HEK293 (cell line): ENCODE data around the gene ARGLU1.

ENCODE experiments used
- CTCF ChIA-PET: fragments of 350-600 bp; formaldehyde crosslinking; extraction: SDS; loops from one replicate; lab custom pipeline; 2021; ENCODE audit warnings: antibody characterized with exemption; lab: Yijun Ruan, JAX
- POLR2A ChIA-PET: fragments of 300-600 bp; formaldehyde crosslinking; extraction: SDS; loops from one replicate; lab custom pipeline; 2020; ENCODE audit warnings: antibody characterized with exemption, inconsistent platforms; lab: Yijun Ruan, JAX
- H3K27ac ChIP-seq: fragments of 200-500 bp; sonication (Bioruptor generic); 2 replicates; pipeline ENCODE4 v1.5.1; 2014; ENCODE audit warnings: low read depth, low read length, control low read depth, inconsistent platforms; ENCODE audit errors: extremely low read depth
- H3K36me3 ChIP-seq, 2 experiments: fragments of 200-500 bp in 1 of 2; sonication (Bioruptor generic) in 1 of 2; 1 replicate in 1 of 2; 2 replicates in 1 of 2; pipeline ENCODE4 v1.5.1; 2014 to 2017; ENCODE audit warnings: inconsistent platforms in 2 of 2, low read length in 2 of 2; ENCODE audit not compliant: control insufficient read depth in 2 of 2, insufficient read depth in 1 of 2
- H3K4me1 ChIP-seq: fragments of 200-500 bp; sonication (Bioruptor generic); 2 replicates; pipeline ENCODE4 v1.5.1; 2014; ENCODE audit warnings: mild to moderate bottlenecking, low read length, inconsistent platforms; ENCODE audit not compliant: control insufficient read depth, insufficient read depth
- H3K4me3 ChIP-seq: 2 replicates; pipeline ENCODE4 v1.5.1; 2011; ENCODE audit warnings: low read depth, mild to moderate bottlenecking, control low read depth, low read length, moderate library complexity
- H3K9me3 ChIP-seq: fragments of 200-500 bp; sonication (Bioruptor generic); 2 replicates; pipeline ENCODE4 v1.5.1; 2014; ENCODE audit warnings: low read depth, low read length, inconsistent platforms; ENCODE audit not compliant: control insufficient read depth, insufficient read depth
- BCL11B ChIP-seq: fragments of 450-650 bp; formaldehyde crosslinking; IDR thresholded peaks from 2 replicates; pipeline ENCODE4 v1.5.1; 2016; ENCODE audit warnings: low read depth, missing biosample characterization, missing genetic modification characterization
- FEZF1 ChIP-seq: fragments of 450-650 bp; formaldehyde crosslinking; IDR thresholded peaks from 2 replicates; pipeline ENCODE4 v1.5.1; 2016; ENCODE audit warnings: missing biosample characterization, missing genetic modification characterization
- GLI4 ChIP-seq: fragments of 450-650 bp; formaldehyde crosslinking; IDR thresholded peaks from 2 replicates; pipeline ENCODE4 v1.5.1; 2016; ENCODE audit warnings: missing biosample characterization, missing genetic modification characterization
- HIC1 ChIP-seq: fragments of 450-650 bp; formaldehyde crosslinking; IDR thresholded peaks from 2 replicates; pipeline ENCODE4 v1.5.1; 2016; ENCODE audit warnings: missing biosample characterization, missing genetic modification characterization
- IKZF3 ChIP-seq: fragments of 450-650 bp; IDR thresholded peaks from 2 replicates; pipeline ENCODE4 v1.5.0; 2018; ENCODE audit warnings: missing biosample characterization, mild to moderate bottlenecking, missing genetic modification characterization, moderate library complexity
- INSM2 ChIP-seq: fragments of 450-650 bp; formaldehyde crosslinking; IDR thresholded peaks from 2 replicates; pipeline ENCODE4 v1.5.1; 2016; ENCODE audit warnings: missing biosample characterization, missing genetic modification characterization
- PRDM6 ChIP-seq: fragments of 450-650 bp; formaldehyde crosslinking; IDR thresholded peaks from 2 replicates; pipeline ENCODE4 v1.5.1; 2017; ENCODE audit warnings: missing biosample characterization, missing genetic modification characterization
- WT1 ChIP-seq: fragments of 450-650 bp; formaldehyde crosslinking; IDR thresholded peaks from 2 replicates; pipeline ENCODE4 v1.5.1; 2016; ENCODE audit warnings: missing biosample characterization, missing genetic modification characterization
- ZNF140 ChIP-seq: fragments of 450-650 bp; formaldehyde crosslinking; IDR thresholded peaks from 2 replicates; pipeline ENCODE4 v1.5.1; 2016; ENCODE audit warnings: missing biosample characterization, missing genetic modification characterization
- ZNF221 ChIP-seq: fragments of 450-650 bp; formaldehyde crosslinking; IDR thresholded peaks from 2 replicates; pipeline ENCODE4 v1.5.1; 2017; ENCODE audit warnings: missing biosample characterization, missing genetic modification characterization, borderline replicate concordance
- ZNF324 ChIP-seq: fragments of 450-650 bp; formaldehyde crosslinking; IDR thresholded peaks from 2 replicates; pipeline ENCODE4 v1.5.1; 2016; ENCODE audit warnings: missing biosample characterization, missing genetic modification characterization
- ZNF394 ChIP-seq: fragments of 450-650 bp; formaldehyde crosslinking; IDR thresholded peaks from 2 replicates; pipeline ENCODE4 v1.5.1; 2016; ENCODE audit warnings: missing biosample characterization, missing genetic modification characterization, mild to moderate bottlenecking, moderate library complexity, borderline replicate concordance
- ZNF555 ChIP-seq: fragments of 450-650 bp; formaldehyde crosslinking; conservative IDR thresholded peaks from 2 replicates; pipeline ENCODE4 v1.5.1; 2017; ENCODE audit warnings: missing biosample characterization, mild to moderate bottlenecking, missing genetic modification characterization, inconsistent platforms
- ZNF585B ChIP-seq: fragments of 450-650 bp; formaldehyde crosslinking; IDR thresholded peaks from 2 replicates; pipeline ENCODE4 v1.5.1; 2016; ENCODE audit warnings: missing biosample characterization, missing genetic modification characterization
- ZNF596 ChIP-seq: fragments of 450-650 bp; IDR thresholded peaks from 2 replicates; pipeline ENCODE4 v1.5.0; 2018; ENCODE audit warnings: missing biosample characterization, mild to moderate bottlenecking, missing genetic modification characterization, moderate library complexity
- ZNF600 ChIP-seq: fragments of 450-650 bp; formaldehyde crosslinking; IDR thresholded peaks from 2 replicates; pipeline ENCODE4 v1.5.1; 2016; ENCODE audit warnings: missing biosample characterization, missing genetic modification characterization
- ZNF621 ChIP-seq: fragments of 450-650 bp; formaldehyde crosslinking; IDR thresholded peaks from 2 replicates; pipeline ENCODE4 v1.5.1; 2017; ENCODE audit warnings: missing biosample characterization, missing genetic modification characterization
- ZNF639 ChIP-seq: fragments of 450-650 bp; formaldehyde crosslinking; IDR thresholded peaks from 2 replicates; pipeline ENCODE4 v1.5.1; 2016; ENCODE audit warnings: missing biosample characterization, missing genetic modification characterization
- ZNF830 ChIP-seq: fragments of 450-650 bp; IDR thresholded peaks from 2 replicates; pipeline ENCODE4 v1.5.0; 2018; ENCODE audit warnings: missing biosample characterization, missing genetic modification characterization, low read depth, mild to moderate bottlenecking, moderate library complexity
- ZNF843 ChIP-seq: fragments of 450-650 bp; formaldehyde crosslinking; IDR thresholded peaks from 2 replicates; pipeline ENCODE4 v1.5.1; 2016; ENCODE audit warnings: missing biosample characterization, missing genetic modification characterization

ARGLU1 gene

DNA sequence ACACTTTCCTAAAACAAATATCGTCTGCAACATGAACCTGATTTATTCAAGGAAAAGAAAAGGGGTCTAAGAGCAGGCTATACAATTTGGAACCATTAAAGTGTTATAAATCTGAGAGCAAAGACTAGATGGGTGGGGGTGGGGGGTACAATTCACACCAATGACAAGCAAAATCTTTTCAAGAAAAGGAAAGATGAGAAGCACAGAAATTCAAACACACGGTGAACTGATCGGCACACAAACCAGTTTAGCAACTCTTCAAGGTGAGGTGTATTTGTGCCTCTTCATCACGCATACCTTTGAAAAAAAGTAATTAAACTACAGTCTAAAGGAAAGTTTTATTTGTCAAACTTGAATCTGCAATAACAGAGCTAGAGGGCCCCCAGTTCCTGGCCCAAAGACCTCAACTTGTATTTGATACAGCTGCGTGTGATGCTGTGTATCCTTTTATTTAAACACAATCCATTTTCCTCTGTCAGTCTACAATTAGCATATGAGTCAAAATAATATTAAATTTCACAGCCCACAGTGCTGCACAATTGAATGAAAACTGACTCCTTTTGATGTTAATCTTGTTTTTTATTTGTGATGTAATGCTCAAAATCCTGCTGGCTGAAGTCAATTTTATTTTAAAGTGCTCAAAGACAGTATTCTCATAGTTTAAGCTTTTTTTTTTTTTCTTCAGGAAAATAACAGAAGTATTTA lies 46.7 kb downstream of the ARGLU1 start (continued):
- no peak for TF ChIP-seq BCL11B (tag by site-specific recombination)
- TF ChIP-seq INSM2 (tag by site-specific recombination): peak; percentile 53; the same call in 1 of the 2 replicates
- no peak for TF ChIP-seq WT1
- no peak for TF ChIP-seq GLI4 (tag by site-specific recombination)
- TF ChIP-seq ZNF585B (tag by site-specific recombination): no peak
- TF ChIP-seq ZNF843 (tag by site-specific recombination): peak; percentile 71
- TF ChIP-seq HIC1 (tag by site-specific recombination): 0 out of 2 replicates have a peak, but pooled peaks have one; percentile 42
- no peak for TF ChIP-seq ZNF596 (tag by site-specific recombination)
- no peak for TF ChIP-seq ZNF830 (tag by site-specific recombination)
- TF ChIP-seq ZNF324 (tag by site-specific recombination): no peak
- TF ChIP-seq ZNF621 (tag by site-specific recombination): no peak
- no peak for TF ChIP-seq ZNF221 (tag by site-specific recombination)
- TF ChIP-seq ZNF555 (tag by site-specific recombination): no peak

GRCh38 chr13:106520251-106521054 lies 47.5 kb downstream of the ARGLU1 start:
- peak; percentile 61 for TF ChIP-seq FEZF1 (tag by site-specific recombination)
- no peak for TF ChIP-seq ZNF140 (tag by site-specific recombination)
- 0 out of 2 replicates have a peak, but pooled peaks have one; percentile 34 for TF ChIP-seq ZNF600
- no peak for TF ChIP-seq ZNF639 (tag by site-specific recombination)
- 0 out of 2 replicates have a peak, but pooled peaks have one; percentile 10 for TF ChIP-seq IKZF3 (tag by site-specific recombination)
- peak; percentile 47; the same call in 1 of the 2 replicates for TF ChIP-seq PRDM6 (tag by site-specific recombination)
- TF ChIP-seq ZNF394 (tag by site-specific recombination): no peak
- TF ChIP-seq, all 188 proteins: peak for 4
- CTCF ChIA-PET: interaction anchor here (0.6 kb wide), 1 partner anchor 1004 kb away, joined by 3 read pairs; no protein-coding TSS in a partner anchor
- Histone ChIP-seq H3K27ac (0 out of 2 replicates have a peak overlapping the region, but pooled peaks have one; percentile 20), H3K4me3 (no peak overlapping the region), H3K9me3 (no peaks in the 10 kb centered on the region), H3K36me3 (peaks cover 0 to 4% of the 10 kb centered on the region in 2 experiments; a peak in 1 of 3 replicates), H3K4me1 (peaks cover 29% of the 10 kb centered on the region)
- POLR2A ChIA-PET: no interaction called here
